GF-D8 (cell line): ENCODE measurements around the gene NINJ2.

Source experiments
- DNase-seq: peaks from one replicate; lab custom pipeline; 2025; lab: John Stamatoyannopoulos, UW

Gene NINJ2

DNA sequence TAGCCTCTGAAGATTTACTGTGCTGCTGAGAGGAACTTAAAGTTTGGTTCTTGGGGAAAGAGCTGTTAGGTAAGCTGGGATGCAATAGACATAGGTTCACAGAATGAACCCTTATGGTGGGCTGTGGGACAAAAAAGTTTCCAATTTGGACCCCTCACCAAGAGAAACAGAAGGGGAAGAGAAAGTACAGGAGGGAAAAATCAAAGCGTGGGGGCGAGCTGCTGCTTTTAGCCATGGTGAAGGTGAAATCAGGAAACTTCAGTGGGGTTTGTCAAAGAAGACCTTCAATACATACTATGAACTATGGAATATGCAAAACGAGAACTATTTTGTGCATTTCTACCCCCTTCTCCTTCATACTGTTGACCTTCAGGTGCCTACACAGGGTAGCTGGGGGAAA lies 10.6 kb upstream of the NINJ2 start:
- no peak for DNase-seq

GRCh38 chr12:669576-669945 lies 6.3 kb upstream of the NINJ2 start:
- DNase-seq: no peak

GRCh38 chr12:668090-668481 lies 4.8 kb upstream of the NINJ2 start:
- no peak for DNase-seq

- no peak for DNase-seq
Observed at GRCh38 chr12:666766-667308, 3.6 kb upstream of the NINJ2 start.

GRCh38 chr12:666066-666465 lies 2.8 kb upstream of the NINJ2 start:
- DNase-seq: no peak

GRCh38 chr12:664779-665092 lies 1.5 kb upstream of the NINJ2 start:
- no peak for DNase-seq

DNA sequence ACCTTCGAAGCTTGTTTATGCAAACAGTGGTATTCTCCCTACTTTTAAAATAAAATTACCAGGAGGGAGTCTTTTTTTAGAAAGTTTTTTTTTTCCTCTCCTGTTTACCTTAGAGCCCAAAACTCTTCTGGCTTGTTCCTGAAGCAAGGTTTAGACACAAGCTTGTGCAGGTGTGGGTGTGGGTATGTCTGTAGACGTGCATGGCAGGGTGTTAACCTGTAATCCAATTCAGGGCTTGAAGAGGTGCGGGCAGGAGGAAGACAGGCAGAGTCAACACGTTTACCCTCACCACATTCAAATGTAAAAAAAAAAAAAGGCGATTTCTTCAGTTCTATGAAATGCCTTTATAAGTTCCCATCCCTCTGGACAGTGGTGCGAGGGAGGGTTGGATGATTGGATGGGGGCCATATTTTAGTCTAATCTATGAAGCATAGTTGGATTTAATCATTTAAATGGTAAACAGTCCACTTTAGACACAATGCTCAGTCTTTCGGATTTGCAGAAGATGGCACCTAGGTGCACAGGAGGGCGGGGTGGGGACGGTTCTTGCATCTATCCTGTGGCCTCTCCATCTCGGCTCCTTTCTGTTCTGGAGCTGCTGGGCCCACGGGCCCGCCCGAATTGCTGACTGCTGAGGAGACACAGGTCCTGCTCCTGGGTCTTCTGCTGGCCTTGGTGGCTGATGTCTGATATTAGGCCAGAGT lies 982 bp upstream of the NINJ2 start:
- no peak for DNase-seq

DNA sequence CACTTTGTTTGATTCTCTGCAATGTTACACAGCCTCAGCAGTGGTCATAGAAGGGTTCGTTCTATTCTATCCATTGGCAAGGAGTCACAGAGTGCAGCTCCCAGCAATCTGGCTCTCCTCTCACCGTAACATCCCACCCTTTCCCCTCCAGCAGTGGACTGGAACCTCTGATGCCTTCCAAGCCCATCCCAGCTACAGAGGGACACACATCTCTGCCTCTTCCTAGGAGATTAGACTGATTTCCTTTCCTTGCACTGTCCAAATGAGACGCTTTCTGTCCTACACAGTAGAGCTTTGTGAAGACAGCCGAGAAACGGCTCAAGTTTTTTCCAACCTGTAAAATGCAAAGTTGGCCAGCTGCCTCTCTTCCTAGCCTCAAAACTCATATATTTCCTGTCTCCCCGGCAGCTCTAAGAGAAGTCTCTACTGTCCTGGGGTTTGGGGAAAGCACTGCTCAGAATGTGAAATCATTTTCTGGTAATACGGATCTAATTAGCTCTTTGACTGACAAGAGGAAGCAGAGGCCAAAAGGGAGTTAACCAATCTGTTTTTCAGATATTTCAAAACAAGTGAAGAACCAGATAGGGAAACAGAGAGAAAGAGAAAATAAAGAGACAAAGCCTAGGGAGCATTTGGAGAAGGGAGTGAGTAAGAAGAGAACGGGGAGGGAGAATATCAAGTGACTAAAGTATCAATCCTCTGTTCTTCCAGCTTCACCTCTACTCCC lies 516 bp downstream of the NINJ2 start:
- DNase-seq: no peak

DNA sequence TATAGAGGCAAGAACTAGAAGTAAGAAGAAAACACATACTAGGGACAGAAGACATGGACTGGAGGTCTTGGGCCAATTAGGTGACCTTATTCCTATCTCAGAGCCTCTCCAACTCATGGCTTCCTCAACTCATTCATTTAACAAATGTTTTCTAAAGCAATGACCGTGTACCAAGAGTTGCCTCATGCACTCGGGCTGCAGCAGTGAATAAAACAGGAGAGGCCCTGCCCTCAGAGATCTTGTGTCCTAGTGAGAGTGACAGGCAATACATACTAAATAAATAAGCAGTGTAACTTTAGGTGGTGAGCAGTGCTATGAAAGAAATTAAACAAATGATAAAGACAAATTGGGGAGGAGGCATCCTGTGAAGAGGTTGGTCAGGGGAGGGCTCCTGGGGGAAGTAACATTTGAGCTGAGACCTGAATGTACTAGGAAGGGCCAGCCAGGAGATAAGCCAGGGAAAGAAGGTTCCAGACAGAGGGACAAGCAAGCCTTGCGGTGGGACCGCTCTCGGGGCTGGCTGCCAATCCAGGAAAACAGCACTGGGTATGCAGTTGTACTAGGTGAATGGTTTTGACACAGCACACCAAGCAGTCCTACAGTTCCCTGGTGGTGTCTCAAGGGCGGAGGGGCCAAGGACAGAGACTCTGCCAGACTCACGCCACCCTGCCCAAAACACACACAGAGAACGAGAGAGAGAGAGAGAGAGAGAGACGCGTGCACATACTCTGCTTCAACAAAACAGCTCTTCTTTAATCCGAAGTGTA lies 1.3 kb downstream of the NINJ2 start:
- no peak for DNase-seq

DNA sequence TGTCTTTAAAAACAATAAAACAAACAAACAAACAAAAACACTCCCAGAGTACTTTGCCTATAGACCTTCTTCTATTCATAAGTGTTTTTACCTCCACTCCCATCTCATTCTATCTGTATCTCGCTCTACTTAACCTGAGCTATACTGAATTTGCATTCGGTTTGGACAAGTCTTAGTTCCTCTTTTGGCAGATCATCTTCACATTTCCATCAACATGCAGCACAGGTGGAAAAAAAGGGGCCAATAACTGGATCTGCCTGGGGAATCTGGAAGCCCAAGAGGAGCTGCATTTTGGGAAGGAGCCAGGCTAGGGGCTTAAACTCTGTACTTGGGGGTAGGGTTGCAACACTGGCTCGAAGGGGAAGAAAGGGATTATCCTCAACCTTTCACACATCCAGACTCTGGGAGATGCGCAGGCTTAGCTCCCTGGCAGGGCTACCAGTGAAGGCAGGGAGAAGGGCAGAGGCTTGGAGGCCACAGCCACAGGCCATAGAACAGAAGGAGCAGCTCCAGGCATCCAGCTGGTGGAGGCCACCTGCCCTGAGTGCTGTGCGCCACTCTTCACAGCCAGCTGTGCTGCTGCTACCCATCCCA lies 4.1 kb downstream of the NINJ2 start:
- no peak for DNase-seq

DNA sequence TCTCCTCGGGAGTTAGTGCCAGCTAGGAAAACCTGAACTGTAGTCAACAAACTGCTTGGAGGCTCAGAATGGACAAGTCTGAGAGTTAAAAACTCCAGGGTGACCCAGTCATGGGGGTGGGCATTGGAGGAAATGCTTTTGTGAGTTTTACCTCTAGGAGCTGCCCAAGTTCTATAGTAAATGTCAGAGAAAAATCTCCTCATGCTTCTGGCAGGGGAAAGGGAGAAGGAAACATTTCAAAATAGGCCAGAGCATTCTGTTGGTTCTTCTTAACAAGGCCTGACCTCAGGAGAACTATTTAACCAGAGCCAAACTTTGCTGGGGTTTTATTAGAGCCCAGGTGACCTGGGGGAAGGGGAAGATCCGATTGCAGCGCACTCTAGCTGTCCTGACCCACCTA lies 12.3 kb downstream of the NINJ2 start:
- DNase-seq: peak; percentile 74

DNA sequence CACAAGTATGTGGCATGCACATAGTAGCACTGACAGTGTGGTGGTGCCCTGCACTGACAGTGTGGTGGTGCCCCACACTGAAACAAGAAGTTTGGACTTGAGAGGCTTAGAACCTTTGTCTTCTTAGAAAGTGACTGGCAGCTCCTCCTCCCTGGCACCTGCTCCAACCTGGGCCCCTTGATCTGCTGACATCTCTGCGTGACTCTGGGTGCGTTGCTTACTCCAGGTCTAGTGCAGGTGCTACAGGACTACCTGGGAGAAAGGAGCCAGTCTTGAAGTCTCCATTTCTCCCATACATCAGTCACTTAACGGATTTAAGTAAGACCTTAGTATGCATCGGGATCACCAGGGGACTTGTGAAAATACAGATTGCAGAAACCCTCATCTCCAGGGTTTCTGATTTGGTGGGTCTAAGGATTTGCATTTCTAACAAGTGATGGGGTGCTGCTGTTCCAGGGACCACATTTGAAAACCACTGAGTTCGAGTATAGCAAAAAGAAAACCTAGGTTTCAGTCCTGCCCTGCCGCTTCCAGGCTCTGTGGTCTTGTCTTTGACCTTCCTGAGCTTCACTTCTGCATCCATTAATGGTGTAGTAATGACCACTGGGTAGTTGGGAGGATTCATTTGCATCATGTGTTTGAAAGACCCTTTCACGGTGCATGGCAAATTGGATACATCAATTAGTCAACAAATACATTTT lies 15.7 kb downstream of the NINJ2 start:
- no peak for DNase-seq

DNA sequence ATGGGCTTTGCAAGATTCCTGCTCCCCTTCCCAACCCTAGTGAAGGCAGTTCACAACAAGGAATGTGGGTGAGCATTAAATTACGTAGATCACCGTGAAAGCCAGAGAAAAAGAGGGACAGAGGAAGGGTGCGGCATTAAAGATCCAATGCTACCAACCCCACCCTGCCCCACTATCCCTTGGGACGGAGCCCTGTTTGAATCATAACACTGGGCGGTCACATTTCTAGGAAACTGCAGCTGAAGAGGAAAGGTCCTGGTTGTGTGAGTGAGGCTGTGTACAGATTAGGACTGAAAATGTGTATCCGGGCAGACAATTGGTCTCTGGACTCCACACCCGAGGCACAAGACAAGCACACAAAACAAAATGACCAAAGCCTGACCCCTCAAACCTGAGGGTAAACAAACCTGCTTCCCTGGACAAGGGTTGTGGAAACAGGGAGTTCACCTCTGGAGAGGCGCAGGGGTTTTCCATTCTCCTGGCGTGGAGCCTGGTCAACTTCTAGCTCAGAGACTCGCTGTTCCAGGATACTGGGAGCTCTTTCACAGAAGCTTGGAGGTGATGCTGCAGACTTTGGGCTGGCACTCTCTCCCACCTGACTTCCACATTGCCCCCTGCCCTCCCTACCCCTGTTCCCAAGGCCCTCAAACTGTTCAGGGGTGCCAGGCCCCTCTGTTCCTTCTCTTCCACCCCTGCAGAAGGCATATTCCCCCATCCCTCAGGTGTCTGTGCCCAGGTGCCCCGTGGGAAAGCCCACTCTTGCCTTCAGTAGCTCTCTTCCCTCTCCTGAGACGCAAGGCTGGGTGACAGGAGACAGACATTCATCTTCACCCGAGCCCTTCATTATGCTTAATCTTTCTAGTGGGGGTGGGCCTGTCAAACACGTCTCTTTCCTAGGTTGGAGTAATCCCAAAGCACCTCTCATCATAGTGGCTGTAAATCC lies 16.5 kb downstream of the NINJ2 start:
- no peak for DNase-seq

DNA sequence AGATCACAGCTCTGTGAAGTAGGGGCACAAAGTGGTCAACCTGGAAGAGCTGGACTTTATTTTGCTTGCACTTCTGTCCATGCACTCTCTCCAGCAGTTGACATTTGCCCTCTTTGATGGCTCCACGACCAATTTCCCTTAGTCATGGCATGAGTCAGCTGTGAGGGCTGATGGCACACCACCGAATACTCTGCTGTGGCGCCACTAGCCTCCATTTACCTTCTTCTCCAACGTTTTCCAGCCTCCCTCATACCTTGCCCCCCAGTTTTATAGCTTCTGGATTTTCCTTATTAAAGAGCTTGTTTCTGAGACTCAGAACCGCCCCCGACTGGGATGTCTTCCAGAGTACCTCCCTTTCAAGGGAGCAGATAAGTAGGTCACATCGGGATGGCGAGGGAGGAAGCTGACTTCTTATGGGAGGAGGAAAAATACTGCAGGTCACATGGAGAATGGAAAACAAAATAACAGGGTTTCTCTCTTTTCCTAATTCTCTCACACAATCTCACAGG lies 17.6 kb downstream of the NINJ2 start:
- DNase-seq: no peak

DNA sequence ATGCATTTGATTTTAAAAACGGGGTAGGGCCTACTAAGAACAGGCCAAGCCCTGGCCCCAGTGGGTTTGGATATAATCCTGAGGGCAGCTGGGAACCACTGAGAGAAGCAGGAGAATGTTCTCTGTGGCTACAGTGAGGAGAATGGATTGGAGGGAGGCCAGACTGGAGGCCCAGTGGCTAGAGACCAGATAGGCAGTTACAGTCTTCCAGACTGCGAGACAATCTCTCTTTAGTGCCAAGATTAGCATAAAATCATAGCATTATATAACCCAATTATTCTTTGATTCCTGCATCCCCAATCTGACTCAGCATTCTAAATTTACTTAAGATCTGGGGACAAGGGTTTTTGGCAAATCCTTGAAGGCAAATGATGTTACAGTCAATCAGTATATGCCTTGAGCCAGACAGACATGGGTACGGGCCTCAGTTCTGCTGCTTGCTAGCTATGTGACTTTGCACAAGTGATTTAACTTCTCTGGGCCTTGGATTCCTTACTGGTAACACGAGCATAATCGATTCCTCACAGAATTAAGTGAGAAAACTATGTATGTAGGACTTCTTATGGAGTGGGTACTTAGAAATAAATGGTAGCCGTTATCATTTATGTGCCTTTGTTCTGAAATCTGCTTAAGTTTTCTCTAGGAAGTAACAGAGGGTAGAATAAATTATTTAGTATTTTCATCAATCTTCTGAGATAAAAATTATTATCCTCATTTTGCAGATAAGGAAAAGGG lies 18.3 kb downstream of the NINJ2 start:
- no peak for DNase-seq

DNA sequence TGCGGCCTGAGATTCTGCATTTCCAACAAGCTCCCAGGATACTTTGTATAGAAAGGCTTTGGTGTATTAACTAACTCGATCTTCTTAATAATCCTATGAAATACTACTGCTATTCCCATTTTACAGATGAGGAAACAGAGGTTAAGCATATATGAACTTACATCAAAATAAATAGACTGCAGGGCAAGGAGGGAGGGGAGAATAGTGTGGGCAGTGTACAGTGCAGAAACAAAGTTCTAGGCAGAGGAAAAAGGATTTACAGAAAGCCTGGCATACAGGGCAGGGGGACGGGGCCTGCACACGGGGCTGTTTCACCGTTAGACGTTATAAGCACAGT lies 19.0 kb downstream of the NINJ2 start:
- DNase-seq: no peak

GRCh38 chr12:643475-644302 lies 19.6 kb downstream of the NINJ2 start:
- DNase-seq: peak; percentile 73

DNA sequence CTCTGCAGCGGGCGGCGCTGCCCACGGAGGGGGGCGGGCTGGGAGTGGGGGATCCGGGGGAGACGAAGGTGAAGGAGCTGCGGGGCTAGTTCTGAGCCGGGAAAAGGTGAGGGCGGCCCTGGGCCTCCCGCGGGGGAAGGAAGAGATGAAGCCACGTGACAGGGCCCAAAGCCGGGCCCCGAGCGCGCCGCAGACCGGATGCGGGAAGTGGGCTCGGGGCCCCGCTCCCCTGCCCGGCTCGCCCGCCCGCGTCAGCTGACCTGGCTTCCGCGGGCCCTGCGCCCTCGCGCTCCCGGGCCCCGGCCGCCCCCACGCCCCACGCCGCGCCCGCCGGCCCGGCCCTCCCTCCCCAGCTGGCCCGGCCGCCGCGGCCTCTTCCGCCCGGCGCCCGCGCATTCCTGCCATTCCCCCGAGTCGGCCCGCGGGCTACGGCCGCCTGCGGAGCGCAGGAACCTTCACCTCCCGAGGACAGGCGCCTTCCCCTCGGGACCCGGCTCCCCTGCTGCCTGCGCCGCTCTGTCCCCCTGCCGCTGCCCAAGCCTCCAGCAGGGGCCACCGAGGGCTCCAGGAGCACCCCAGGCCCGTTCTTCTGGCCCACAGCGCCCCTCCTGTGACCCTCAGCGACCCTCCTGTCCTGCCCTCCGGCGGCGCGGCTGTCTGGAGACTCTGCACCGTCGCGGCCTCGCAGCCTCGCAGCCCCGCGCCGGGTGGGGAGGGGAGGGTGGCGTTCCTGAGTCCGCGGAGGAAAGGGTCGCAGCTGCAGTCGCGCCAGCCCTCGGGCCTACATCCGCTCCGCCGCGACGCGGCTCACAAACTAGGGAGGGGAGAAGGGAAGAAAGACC lies 20.4 kb downstream of the NINJ2 start:
- DNase-seq: peak; percentile 83
